Esophagus squamous epithelium (tissue), 5 donors: ENCODE data around the gene PDE12. TPM values are rescaled to one million over a fixed set of nuclear protein-coding genes. Genes with fewer than 3 reads are reported as not detected.
A peak's percentile ranks its signal among the peaks of the same experiment; 100 is the strongest.

Source experiments
- DNase-seq: peaks from one replicate; lab custom pipeline; 2025; lab: John Stamatoyannopoulos, UW
- H3K27ac ChIP-seq, 4 donors: fragments of 200-600 bp; sonication (generic); one replicate each; pipeline ENCODE4 v1.5.1; 2016 to 2019; ENCODE audit warnings: mild to moderate bottlenecking in 1 of 4
- H3K27me3 ChIP-seq, 4 donors: fragments of 200-600 bp; sonication (generic); 1 replicate in 3 of 4; 2 replicates in 1 of 4; pipeline versions ENCODE4 v1.5.1 to v1.6.0; 2017 to 2021; ENCODE audit warnings: antibody characterized with exemption in 1 of 4
- H3K36me3 ChIP-seq, 3 donors: fragments of 200-600 bp; sonication (generic); one replicate each; pipeline ENCODE4 v1.5.1; 2016 to 2019
- H3K4me1 ChIP-seq, 3 donors: fragments of 200-600 bp; sonication (generic); one replicate each; pipeline ENCODE4 v1.5.1; 2017 to 2019
- H3K4me3 ChIP-seq, 4 donors: fragments of 200-600 bp; sonication (generic); 1 replicate in 3 of 4; 2 replicates in 1 of 4; pipeline ENCODE4 v1.5.1; 2016 to 2019; ENCODE audit warnings: mild to moderate bottlenecking in 2 of 4, moderate library complexity in 1 of 4
- H3K9me3 ChIP-seq, 3 donors: fragments of 200-600 bp; sonication (generic); one replicate each; pipeline ENCODE4 v1.5.1; 2016 to 2019
- CTCF ChIP-seq, 6 experiments: fragments of 450-650 bp in 4 of 6; fragments of 200-600 bp in 2 of 6; sonication (generic) in 2 of 6; IDR thresholded peaks; one replicate each; pipeline ENCODE4 v1.5.1; 2016 to 2019; ENCODE audit warnings: antibody characterized with exemption in 6 of 6, mild to moderate bottlenecking in 4 of 6, moderate library complexity in 4 of 6
- POLR2A ChIP-seq, 4 donors: fragments of 450-650 bp; IDR thresholded peaks; one replicate each; pipeline ENCODE4 v1.6.1; 2017; ENCODE audit warnings: antibody characterized with exemption in 4 of 4, mild to moderate bottlenecking in 4 of 4, moderate library complexity in 3 of 4
- WGBS, 2 donors: methylation state at CpG; one replicate each; pipeline ENCODE4 v1.1.5; 2018; 5-methylcytosine and 5-hydroxymethylcytosine counted together
- intact Hi-C: fragments of 100-400 bp; cut with DNase I; formaldehyde crosslinking; loops from one replicate; pipeline ENCODE4 v1.15.0; 2022
- total RNA-seq, 4 donors: library from RNA; depleted of rRNA; stranded (reverse); fragments of >200 nt; gene quantifications; one replicate each; pipeline ENCODE4 v1.1.0, GENCODE V29; 2016
- donor health status: DM: yes; HTN: yes; CAD: no.

Gene PDE12
- total RNA-seq = 10 to 100 TPM; 19.7 to 26.1 (median 23.7) TPM

DNA sequence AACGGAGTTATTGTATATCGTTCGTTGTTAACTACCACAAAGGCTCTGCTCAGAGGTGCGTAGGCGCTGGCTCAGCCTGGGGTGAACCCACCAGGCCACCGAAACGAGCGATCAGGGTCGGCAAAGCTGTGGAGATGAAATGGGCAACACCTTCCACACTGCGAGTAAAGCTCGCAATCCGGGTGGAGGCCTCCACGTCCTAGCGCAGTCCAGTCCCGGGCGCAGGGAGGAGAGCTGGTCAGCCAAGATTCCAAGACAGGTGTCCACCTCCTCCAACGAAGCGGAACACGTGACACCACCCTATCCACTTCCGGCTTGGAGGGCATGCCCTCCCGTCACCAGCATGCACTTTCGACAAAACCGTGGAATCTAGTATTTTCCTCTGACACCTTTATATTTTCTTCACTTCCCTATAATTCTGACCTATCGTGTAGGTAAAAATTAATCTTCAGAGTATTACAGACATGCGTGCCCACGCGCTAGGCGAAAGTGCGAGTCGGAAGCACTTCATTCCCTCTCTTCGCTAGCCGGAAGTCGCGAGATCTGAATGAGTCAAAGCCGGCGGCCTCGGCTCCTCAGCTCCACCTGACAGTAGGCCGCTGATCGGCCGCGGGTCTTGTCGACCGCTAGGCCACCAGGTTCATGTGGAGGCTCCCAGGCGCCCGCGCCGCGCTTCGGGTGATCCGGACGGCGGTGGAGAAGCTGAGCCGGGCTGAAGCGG is at the start of gene PDE12:
Gene PDE12 (plus strand): TSS at position 537 of the 721 bp plus-strand sequence. CDS start 106 bp downstream, at position 643.
- Histone ChIP-seq H3K27ac (peak within 1 kb of the TSS; percentile 92 to 97 (median 93)), H3K9me3 (no peaks in the 10 kb centered on the region), H3K4me3 (peak within 1 kb of the TSS; percentile 74 to 97 (median 82)), H3K4me1 (peaks cover 8 to 49% (median 30%) of the 10 kb centered on the region in 3 donors), H3K27me3 (no peaks in the 10 kb centered on the region), H3K36me3 (peaks cover 0 to 21% (median 0%) of the 10 kb centered on the region in 3 donors)
- intact Hi-C loops = no loop called here
- TF ChIP-seq POLR2A (IDR thresholded peaks at IDR 0.05) = peak in 3 of 4 donors; percentile 17 to 78 (median 76)
- TF ChIP-seq CTCF (IDR thresholded peaks at IDR 0.05) = peak in 2 of 6 experiments; percentile 8 to 12
- peak; percentile 37 for DNase-seq
- WGBS, 2 donors = 0 to 1% methylated on average over 37 to 42 of the region's 54 CpGs

DNA sequence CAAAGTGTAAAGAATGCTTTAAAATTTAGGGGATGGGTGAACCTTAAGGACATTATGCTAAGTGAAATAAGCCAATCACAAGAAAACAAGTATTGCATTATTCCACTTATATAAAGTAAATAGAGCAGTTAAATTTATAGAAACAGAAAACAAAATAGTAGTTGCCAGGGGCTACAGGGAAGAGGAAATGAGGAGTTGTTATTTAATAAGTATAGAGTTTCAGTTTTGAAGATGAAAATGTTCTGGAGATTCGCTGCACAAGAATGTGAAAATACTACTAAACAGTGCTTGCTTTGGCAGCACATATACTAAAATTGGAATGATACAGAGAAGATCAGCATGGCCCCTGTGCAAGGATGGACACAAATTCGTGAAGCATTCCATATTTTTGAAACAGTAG is 43.9 kb upstream of the PDE12 start:
- intact Hi-C loops = no loop called here

DNA sequence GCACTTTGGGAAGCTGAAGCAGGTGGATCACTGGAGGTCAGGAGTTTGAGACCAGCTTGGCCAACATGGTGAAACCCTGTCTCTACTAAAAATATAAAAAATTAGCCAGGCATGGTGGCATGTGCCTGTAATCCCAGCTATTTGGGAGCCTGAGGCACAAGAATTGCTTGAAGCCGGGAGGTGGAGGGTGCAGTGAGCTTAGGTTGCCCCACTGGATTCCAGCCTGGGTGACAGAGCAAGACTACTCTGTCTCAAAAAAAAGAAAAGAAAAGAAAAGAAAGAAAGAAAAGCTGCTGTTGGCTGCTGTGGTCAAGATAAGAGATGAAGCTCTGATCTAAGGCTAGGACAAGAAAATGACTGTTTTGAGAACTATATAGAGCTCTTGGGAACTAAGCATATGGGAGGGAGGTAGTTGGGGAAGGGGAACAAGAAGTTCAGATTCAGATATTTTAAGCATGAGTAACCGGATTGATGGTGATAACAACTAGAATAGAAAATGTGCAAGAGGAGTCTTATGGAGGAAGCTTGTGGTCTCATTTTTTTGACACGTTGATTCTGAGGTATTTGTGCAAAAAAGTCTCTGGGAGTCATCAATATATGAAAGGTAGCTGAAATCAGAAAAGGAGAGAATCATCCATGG is 37.7 kb upstream of the PDE12 start:
- Histone ChIP-seq H3K27me3 (no peaks in the 10 kb centered on the region), H3K36me3 (no peaks in the 10 kb centered on the region), H3K4me3 (no peak overlapping the region), H3K4me1 (no peaks in the 10 kb centered on the region), H3K9me3 (no peaks in the 10 kb centered on the region), H3K27ac (no peak overlapping the region)
- WGBS, 2 donors = 53 to 56% methylated on average over 3 of the region's 3 CpGs
- TF ChIP-seq POLR2A (IDR thresholded peaks at IDR 0.05) = no peak
- no peak for TF ChIP-seq CTCF (IDR thresholded peaks at IDR 0.05)
- intact Hi-C loops = no loop called here
- DNase-seq = no peak

More for the DNA sequence above, 43.9 kb upstream of the PDE12 start:
- TF ChIP-seq CTCF (IDR thresholded peaks at IDR 0.05) = no peak
- no peak for TF ChIP-seq POLR2A (IDR thresholded peaks at IDR 0.05)
- Histone ChIP-seq H3K4me3 (no peak overlapping the region), H3K4me1 (no peaks in the 10 kb centered on the region), H3K36me3 (no peaks in the 10 kb centered on the region), H3K27ac (no peak overlapping the region), H3K27me3 (no peaks in the 10 kb centered on the region), H3K9me3 (no peaks in the 10 kb centered on the region)
- no peak for DNase-seq
- WGBS, 2 donors = 33 to 41% methylated on average over 2 of the region's 2 CpGs

DNA sequence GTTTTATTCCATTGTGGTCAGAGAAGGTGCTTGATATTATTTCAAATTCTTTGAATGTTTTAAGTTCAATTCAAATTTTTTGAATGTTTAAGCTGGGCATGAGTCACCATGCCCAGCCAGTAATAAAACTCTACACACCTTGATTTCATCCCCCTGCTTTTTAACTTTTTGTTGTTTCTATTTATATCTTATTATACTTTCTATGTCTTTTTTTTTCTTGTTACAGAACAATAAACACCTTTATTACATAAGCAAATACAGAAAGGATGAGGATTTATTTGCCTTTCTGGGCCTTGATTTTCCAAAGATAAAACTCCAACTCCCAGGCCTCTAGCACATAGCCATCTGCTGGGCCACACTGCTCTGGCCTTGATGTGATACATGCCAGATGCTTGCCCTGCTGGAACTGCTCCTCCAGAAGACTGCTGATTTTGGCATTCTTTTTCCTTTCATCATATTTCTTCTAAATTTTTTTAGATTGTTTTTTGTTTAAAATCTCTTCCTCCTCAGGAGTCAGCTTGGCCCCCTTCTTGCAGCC is 25.9 kb upstream of the PDE12 start:
- Histone ChIP-seq H3K4me3 (no peak overlapping the region), H3K9me3 (no peaks in the 10 kb centered on the region), H3K4me1 (no peaks in the 10 kb centered on the region), H3K27ac (no peak overlapping the region), H3K36me3 (no peaks in the 10 kb centered on the region), H3K27me3 (no peaks in the 10 kb centered on the region)
- TF ChIP-seq POLR2A (IDR thresholded peaks at IDR 0.05) = no peak
- TF ChIP-seq CTCF (IDR thresholded peaks at IDR 0.05) = no peak
- no peak for DNase-seq
- intact Hi-C loops = no loop called here

DNA sequence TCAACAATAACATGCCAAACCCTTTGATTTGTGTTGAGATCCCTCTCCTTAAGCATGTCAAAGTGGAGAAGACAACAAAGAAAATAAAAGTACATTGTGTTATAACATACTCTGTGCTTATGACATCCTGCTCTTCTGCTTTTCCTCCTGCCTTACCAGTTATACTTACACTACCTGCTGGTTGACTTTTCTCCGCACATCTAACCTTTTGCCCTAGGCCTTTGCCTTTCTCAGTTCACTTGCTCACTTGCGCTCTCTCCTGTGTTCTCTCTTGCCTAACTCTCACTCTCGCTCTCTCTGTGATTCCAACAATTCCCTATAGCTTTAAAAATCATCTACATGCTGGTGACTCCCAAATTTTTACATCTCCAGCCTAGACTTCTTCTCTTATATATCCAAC is 17.6 kb upstream of the PDE12 start:
- Histone ChIP-seq H3K4me1 (peaks cover 0 to 21% (median 0%) of the 10 kb centered on the region in 3 donors), H3K27me3 (no peaks in the 10 kb centered on the region), H3K4me3 (no peak overlapping the region), H3K9me3 (no peaks in the 10 kb centered on the region), H3K27ac (peak overlapping the region in 2 of 4 donors; percentile 58 to 59), H3K36me3 (no peaks in the 10 kb centered on the region)
- intact Hi-C loops = no loop called here
- 66 to 77% methylated on average over 3 of the region's 3 CpGs for WGBS, 2 donors
- no peak for TF ChIP-seq POLR2A (IDR thresholded peaks at IDR 0.05)
- TF ChIP-seq CTCF (IDR thresholded peaks at IDR 0.05) = no peak
- DNase-seq = no peak
